IPS-18c (cell line): ENCODE data around the gene CDKL2.
"Not testable (repeated sequence)": the region's sequence is repeated elsewhere in the genome, so short reads cannot be mapped to it uniquely, and the experiment has no call there.

Source experiments
- H3K4me3 ChIP-seq: 2 replicates; pipeline ENCODE4 v1.7.0; 2013; ENCODE audit warnings: low read depth, mild to moderate bottlenecking, low read length, moderate library complexity; ENCODE audit not compliant: insufficient read depth
- H3K9me3 ChIP-seq: one replicate; pipeline ENCODE4 v1.6.1; 2013; ENCODE audit warnings: mild to moderate bottlenecking, low read length, moderate library complexity; ENCODE audit not compliant: control insufficient read depth, insufficient read depth

CDKL2 gene

DNA sequence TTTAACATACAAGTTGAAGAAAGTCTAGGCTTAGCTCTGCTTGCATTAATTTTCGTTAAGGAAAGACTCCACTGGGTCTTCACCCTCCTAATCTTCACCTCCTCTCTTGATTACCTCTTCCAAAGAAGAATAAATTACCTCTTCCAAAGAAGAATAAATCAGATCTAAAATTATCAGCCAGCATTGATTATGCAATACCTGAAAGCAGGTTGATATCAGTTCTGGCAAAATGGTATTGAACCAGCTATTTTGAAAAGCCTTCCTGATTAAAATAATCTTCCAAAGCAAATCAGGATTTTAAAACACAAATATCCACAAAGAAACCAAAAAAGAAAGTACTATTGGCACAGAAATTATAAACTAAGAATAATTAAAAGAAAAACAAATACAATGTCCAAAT, 36.9 kb downstream of the CDKL2 start:
- no peak overlapping the region for H3K4me3 ChIP-seq
- no peaks in the 10 kb centered on the region for H3K9me3 ChIP-seq

DNA sequence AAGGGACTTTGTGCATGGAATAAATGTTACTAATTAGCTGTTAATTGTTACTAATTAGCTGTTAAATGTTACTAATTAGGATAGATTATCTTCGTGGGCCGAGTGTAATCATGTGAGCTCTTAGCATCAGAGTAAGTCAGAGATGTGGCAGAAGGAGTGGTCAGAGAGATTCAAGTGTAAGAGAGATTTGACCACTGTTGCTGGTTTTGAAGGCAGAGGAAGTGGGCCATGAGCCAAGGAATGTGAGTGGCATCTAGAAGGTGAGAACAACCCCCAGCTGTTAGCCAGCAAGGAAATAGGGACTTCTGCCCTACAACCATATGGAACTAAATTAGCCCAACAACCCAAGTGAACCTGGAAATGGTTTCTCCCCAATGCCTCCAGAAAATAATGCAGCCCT, 46.3 kb downstream of the CDKL2 start:
- no peaks in the 10 kb centered on the region for H3K9me3 ChIP-seq
- no peak overlapping the region for H3K4me3 ChIP-seq

- H3K4me3 ChIP-seq, result no peak overlapping the region
- H3K9me3 ChIP-seq, result no peaks in the 10 kb centered on the region
Measured at GRCh38 chr4:75567725-75568124, 62.6 kb downstream of the CDKL2 start.

- Histone ChIP-seq H3K9me3 (no peaks in the 10 kb centered on the region), H3K4me3 (no peak overlapping the region)
Measured at GRCh38 chr4:75566911-75567310, 63.4 kb downstream of the CDKL2 start.

DNA sequence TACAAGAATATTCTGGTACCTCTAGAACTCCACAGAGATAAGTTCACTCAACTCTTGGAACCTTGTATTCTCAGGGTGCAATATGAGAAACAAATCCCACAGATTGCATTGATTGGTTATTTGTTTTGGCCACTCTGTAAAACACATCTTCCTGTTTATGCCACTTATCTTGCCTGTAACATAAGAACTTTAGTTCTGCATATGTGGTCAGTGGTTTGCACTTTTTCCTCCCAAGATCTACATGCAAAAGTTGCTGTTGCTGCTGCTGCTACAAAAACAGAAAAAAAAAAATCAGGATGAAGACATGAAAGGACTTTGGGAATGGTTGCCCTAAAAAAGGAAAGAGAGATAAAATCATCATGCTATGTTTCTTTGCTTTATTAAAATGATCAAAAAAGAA, 64.8 kb downstream of the CDKL2 start:
- H3K4me3 ChIP-seq, result no peak overlapping the region
- no peaks in the 10 kb centered on the region for H3K9me3 ChIP-seq

DNA sequence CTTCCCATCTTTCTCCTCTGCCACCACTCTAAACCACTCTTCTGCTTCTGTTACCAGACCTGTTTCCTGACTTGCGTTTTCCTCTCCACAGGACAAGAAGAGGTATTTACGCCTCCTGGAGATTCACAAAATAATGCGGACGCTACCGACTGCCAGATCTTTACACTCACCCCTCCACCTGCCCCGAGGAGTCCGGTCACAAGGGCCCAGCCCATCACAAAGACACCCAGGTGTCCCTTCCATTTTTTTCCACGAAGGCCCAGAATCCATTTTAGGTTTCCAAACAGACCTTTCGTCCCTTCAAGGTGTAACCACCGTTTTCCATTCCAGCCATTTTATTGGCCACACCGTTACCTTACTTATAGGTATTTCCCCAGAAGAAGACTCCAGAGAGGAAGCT, 66.3 kb downstream of the CDKL2 start:
- no peak overlapping the region for H3K4me3 ChIP-seq

DNA sequence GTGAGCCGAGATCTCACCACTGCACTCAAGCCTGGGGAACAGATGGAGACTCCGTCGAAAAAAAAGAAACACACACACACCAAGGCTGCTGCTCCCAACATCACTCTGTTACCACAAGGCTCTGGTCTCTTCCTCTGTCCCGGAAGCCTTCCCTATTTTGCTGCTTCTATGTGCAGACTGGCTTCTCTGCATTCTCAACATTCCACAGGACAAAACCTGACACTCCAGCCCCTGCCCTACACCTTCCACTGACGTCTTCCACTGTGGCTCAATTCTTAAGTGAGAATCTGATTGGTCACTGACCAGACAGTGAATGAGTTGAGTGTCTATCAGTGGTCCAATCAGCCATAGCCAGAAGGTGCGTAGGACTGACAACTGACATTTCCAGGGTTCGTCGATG, 68.5 kb downstream of the CDKL2 start:
- Histone ChIP-seq H3K9me3 (no peaks in the 10 kb centered on the region), H3K4me3 (no peak overlapping the region)

More for the DNA sequence above, 66.3 kb downstream of the CDKL2 start:
- H3K9me3 ChIP-seq, result no peaks in the 10 kb centered on the region

DNA sequence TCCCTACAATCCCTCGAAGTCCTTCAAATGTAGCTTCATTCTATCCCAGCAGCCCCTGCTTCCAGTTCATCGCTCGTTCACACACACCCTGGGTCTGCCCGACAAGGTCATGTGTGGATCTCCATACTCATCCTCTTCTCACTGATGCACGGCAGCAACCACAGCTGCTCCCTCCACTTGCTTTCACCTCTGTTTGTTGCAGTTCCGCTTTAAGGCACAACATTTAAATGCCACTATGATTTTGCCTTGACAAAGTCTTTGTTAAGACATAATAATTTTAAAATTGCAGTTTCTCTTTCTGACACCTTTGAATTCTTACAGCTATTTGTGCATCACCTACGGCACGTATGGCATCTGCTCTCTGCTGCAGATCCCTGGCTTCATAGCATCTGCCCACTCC, 72.6 kb downstream of the CDKL2 start:
- H3K9me3 ChIP-seq, result no peaks in the 10 kb centered on the region
- H3K4me3 ChIP-seq, result no peak overlapping the region

GRCh38 chr4:75555294-75556164, 74.8 kb downstream of the CDKL2 start, which contains the start of gene ODAPH:
Gene ODAPH (plus strand): TSS chr4:75556066. CDS start chr4:75556083, 17 bp downstream.
- Histone ChIP-seq H3K4me3 (no peak within 1 kb of the TSS), H3K9me3 (no peaks in the 10 kb centered on the region)

GRCh38 chr4:75552452-75552851, 77.9 kb downstream of the CDKL2 start:
- Histone ChIP-seq H3K9me3 (no peaks in the 10 kb centered on the region), H3K4me3 (no peak overlapping the region)

DNA sequence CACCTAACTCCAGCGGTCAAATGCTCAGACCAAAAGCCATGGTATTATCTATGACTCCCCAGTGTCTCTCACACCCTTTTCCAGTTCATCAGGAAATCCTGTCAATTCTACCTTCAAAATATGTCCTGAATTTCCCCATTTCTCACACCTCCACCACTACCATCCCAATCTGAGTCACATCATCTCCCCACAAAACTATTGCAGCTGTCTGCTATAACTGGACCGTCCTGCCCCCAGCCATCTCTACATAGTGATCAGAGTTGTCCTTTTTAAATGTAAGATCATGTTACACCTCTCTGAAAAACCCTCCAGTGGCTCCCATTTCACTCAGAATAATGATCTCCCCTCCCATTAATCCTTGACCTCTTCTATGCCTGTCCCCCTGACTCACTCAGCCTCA, 81.3 kb downstream of the CDKL2 start:
- H3K4me3 ChIP-seq, result no peak overlapping the region
- no peaks in the 10 kb centered on the region for H3K9me3 ChIP-seq

DNA sequence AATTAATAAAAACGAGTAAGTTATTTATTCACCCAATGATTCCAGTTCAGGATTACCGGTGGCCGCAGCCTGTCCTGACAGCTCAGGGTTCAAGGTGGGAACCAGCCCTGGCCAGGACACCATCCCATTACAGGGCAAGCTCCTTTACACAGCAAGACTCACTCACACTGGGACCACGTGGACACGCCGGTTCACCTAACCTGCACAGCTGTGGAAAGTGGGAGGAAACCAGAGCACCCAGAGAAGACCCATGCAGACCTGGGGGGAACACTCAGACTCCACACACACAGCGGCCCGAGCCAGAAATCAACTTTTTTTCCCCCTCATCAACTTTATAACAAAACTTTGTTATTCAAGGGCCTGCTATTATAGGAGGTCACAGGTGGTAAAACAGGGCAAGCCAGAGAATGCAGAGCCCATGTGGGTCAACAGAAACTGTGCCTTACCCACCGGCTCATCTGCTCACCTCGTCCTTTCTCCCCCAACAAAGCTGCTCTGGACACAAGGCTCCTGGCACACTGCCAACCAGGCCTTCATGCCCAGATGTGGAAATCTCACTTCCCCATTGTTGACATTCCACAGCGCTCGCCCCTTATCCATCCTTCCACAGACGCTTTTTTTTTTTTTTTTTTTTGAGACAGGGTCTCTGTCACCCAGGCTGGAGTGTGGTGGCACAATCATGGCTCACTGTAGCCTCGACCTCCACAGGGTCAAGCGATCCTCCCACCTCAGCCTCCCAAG, 82.5 kb downstream of the CDKL2 start:
- no peaks in the 10 kb centered on the region for H3K9me3 ChIP-seq

GRCh38 chr4:75545526-75545925, 84.8 kb downstream of the CDKL2 start:
- Histone ChIP-seq H3K9me3 (no peaks in the 10 kb centered on the region), H3K4me3 (no peak overlapping the region)

More for the DNA sequence above, 82.5 kb downstream of the CDKL2 start:
- H3K4me3 ChIP-seq, result no peak overlapping the region

DNA sequence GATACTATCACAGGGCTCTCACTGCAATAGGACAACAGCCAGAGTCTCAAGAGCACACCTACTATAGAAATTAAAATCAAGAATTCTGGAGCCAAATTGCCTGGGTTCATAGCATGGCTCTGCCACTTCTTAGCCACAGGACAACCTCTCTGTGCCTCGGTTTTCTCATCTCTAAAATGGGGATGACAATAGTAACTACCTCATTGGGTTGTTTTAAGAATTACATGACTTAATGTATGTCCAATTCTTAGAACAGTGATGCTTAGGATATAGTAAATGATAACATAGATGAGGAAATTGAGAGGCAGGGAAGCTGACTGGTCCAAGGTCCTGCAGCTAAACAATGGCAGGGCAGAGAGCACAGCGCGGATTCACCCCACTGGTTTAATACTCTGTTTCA, 85.5 kb downstream of the CDKL2 start:
- H3K4me3 ChIP-seq, result no peak overlapping the region
- H3K9me3 ChIP-seq, result no peaks in the 10 kb centered on the region

GRCh38 chr4:75544220-75544619, 86.1 kb downstream of the CDKL2 start:
- not testable (repeated sequence) for H3K9me3 ChIP-seq

GRCh38 chr4:75542824-75543223, 87.5 kb downstream of the CDKL2 start:
- no peak overlapping the region for H3K4me3 ChIP-seq

More at GRCh38 chr4:75544220-75544619, 86.1 kb downstream of the CDKL2 start:
- not testable (repeated sequence) for H3K4me3 ChIP-seq

GRCh38 chr4:75537308-75537707, 93.0 kb downstream of the CDKL2 start:
- H3K9me3 ChIP-seq, H3K4me3 ChIP-seq: not testable (repeated sequence)

More at GRCh38 chr4:75542824-75543223, 87.5 kb downstream of the CDKL2 start:
- no peaks in the 10 kb centered on the region for H3K9me3 ChIP-seq

- not testable (repeated sequence) for H3K9me3 ChIP-seq, H3K4me3 ChIP-seq
Measured at GRCh38 chr4:75533926-75534325, 96.4 kb downstream of the CDKL2 start.
